ENCODE data around the gene FAM221B. TPM values are rescaled to one million over a fixed set of nuclear protein-coding genes. Genes with fewer than 3 reads are reported as not detected.

The FAM221B gene
- total and polyA plus RNA-seq, 2 experiments from 2014 or later, result 0.47 TPM; not detected in 1

DNA sequence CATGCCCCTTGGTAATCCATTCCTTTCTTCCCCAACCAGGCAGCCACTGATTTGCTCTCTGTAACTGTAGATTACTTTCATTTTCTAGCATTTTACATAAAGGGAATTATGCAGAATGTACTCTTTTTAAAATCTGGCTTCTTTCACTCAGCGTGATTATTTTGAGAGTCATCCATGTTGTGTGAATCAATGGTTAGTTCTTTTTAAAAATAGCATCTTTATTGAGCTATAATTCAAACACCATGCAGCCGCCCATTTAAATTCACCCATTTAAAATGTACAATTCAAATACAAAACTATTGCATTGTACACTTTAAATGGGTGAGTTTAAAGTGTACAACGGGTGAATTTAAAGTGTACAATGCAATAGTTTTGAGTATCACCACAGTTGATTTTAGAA lies 44.0 kb upstream of the FAM221B start (continued):
- TF ChIP-seq, protein P1, sequence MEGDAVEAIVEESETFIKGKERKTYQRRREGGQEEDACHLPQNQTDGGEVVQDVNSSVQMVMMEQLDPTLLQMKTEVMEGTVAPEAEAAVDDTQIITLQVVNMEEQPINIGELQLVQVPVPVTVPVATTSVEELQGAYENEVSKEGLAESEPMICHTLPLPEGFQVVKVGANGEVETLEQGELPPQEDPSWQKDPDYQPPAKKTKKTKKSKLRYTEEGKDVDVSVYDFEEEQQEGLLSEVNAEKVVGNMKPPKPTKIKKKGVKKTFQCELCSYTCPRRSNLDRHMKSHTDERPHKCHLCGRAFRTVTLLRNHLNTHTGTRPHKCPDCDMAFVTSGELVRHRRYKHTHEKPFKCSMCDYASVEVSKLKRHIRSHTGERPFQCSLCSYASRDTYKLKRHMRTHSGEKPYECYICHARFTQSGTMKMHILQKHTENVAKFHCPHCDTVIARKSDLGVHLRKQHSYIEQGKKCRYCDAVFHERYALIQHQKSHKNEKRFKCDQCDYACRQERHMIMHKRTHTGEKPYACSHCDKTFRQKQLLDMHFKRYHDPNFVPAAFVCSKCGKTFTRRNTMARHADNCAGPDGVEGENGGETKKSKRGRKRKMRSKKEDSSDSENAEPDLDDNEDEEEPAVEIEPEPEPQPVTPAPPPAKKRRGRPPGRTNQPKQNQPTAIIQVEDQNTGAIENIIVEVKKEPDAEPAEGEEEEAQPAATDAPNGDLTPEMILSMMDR (conservative IDR thresholded peaks at IDR 0.05; ENCODE audit: low read depth in 2 of 2), result no peak
- TF ChIP-seq CREB1 (CRISPR knock-in tag; IDR thresholded peaks at IDR 0.05; ENCODE audit: low read depth), result no peak
- TF ChIP-seq, protein P2, sequence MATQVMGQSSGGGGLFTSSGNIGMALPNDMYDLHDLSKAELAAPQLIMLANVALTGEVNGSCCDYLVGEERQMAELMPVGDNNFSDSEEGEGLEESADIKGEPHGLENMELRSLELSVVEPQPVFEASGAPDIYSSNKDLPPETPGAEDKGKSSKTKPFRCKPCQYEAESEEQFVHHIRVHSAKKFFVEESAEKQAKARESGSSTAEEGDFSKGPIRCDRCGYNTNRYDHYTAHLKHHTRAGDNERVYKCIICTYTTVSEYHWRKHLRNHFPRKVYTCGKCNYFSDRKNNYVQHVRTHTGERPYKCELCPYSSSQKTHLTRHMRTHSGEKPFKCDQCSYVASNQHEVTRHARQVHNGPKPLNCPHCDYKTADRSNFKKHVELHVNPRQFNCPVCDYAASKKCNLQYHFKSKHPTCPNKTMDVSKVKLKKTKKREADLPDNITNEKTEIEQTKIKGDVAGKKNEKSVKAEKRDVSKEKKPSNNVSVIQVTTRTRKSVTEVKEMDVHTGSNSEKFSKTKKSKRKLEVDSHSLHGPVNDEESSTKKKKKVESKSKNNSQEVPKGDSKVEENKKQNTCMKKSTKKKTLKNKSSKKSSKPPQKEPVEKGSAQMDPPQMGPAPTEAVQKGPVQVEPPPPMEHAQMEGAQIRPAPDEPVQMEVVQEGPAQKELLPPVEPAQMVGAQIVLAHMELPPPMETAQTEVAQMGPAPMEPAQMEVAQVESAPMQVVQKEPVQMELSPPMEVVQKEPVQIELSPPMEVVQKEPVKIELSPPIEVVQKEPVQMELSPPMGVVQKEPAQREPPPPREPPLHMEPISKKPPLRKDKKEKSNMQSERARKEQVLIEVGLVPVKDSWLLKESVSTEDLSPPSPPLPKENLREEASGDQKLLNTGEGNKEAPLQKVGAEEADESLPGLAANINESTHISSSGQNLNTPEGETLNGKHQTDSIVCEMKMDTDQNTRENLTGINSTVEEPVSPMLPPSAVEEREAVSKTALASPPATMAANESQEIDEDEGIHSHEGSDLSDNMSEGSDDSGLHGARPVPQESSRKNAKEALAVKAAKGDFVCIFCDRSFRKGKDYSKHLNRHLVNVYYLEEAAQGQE (IDR thresholded peaks at IDR 0.05; ENCODE audit: unreplicated experiment), result no peak
- TF ChIP-seq, protein P3, sequence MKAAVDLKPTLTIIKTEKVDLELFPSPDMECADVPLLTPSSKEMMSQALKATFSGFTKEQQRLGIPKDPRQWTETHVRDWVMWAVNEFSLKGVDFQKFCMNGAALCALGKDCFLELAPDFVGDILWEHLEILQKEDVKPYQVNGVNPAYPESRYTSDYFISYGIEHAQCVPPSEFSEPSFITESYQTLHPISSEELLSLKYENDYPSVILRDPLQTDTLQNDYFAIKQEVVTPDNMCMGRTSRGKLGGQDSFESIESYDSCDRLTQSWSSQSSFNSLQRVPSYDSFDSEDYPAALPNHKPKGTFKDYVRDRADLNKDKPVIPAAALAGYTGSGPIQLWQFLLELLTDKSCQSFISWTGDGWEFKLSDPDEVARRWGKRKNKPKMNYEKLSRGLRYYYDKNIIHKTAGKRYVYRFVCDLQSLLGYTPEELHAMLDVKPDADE (IDR thresholded peaks at IDR 0.05), result no peak
- TF ChIP-seq EZH2 (IDR thresholded peaks at IDR 0.05; ENCODE audit: low read depth, unreplicated experiment), result no peak
- no peak for TF ChIP-seq JUNB (IDR thresholded peaks at IDR 0.05; ENCODE audit: unreplicated experiment)
- no peak for TF ChIP-seq ZNF114 (CRISPR knock-in tag; IDR thresholded peaks at IDR 0.05)

DNA sequence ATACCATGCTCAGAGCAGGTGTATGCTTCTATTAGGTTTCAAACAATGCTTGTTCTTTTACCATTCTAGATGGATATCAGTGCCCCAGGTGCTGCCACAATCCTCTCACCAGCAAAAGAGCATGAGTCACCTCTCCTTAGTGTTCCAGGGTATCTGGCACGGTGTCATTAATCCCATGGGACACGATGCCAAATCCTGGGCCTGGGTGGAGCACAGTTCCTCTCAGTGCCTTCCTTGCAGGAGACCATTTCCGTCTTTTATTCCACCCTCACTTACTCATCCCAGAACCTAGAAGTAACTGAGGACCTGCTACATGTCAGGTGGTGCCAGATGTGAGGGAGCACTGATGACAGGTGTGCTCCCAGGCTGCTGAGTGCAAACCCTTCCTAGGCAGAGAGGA lies 43.0 kb upstream of the FAM221B start:
- Histone ChIP-seq H2AFZ (no peak overlapping the region), H3K27ac (ENCODE audit: low read depth) (no peak overlapping the region), H3K4me1 (ENCODE audit: insufficient read depth) (peaks cover 7% of the 10 kb centered on the region; the same call in 1 of the 2 replicates), H3K4me3 (no peak overlapping the region), H4K20me1 (replicated peaks; ENCODE audit: insufficient read depth) (no peaks in the 10 kb centered on the region), H3F3A (replicated peaks; ENCODE audit: low read depth) (no peaks in the 10 kb centered on the region), H3K27me3 (ENCODE audit: insufficient read depth) (no peaks in the 10 kb centered on the region), H3K4me2 (no peak overlapping the region), H3K79me2 (replicated peaks; ENCODE audit: insufficient read depth) (no peaks in the 10 kb centered on the region), H3K36me3 (ENCODE audit: insufficient read depth) (no peaks in the 10 kb centered on the region), H3K9me2 (ENCODE audit: insufficient read depth) (peaks cover 5% of the 10 kb centered on the region)
- H3K4me1 Mint-ChIP-seq, result peaks cover 16% of the 10 kb centered on the region
- ATAC-seq (no peak), DNase-seq (ENCODE audit: low spot score) (no peak)
- peaks cover 12% of the 10 kb centered on the region for H3K27me3 Mint-ChIP-seq (ENCODE audit: insufficient read depth, low read depth, poor library complexity)
- H3K27ac Mint-ChIP-seq, result no peak overlapping the region
- no peak overlapping the region for H3K4me3 Mint-ChIP-seq
- peaks cover 11% of the 10 kb centered on the region for H3K9me3 Mint-ChIP-seq
- peaks cover 7% of the 10 kb centered on the region; the same call in 1 of the 3 replicates for H3K36me3 Mint-ChIP-seq (ENCODE audit: low read depth)
- TF ChIP-seq ZNF114 (CRISPR knock-in tag; IDR thresholded peaks at IDR 0.05) (no peak), JUNB (IDR thresholded peaks at IDR 0.05; ENCODE audit: unreplicated experiment) (no peak), CREB1 (CRISPR knock-in tag; IDR thresholded peaks at IDR 0.05; ENCODE audit: low read depth) (no peak), NANOG (IDR thresholded peaks at IDR 0.05; ENCODE audit: borderline replicate concordance) (no peak), POLR2AphosphoS5 (IDR thresholded peaks at IDR 0.05; ENCODE audit: low read depth) (no peak), ZNF331 (CRISPR knock-in tag; IDR thresholded peaks at IDR 0.05; ENCODE audit: low read depth) (no peak)
- TF ChIP-seq, protein P4, sequence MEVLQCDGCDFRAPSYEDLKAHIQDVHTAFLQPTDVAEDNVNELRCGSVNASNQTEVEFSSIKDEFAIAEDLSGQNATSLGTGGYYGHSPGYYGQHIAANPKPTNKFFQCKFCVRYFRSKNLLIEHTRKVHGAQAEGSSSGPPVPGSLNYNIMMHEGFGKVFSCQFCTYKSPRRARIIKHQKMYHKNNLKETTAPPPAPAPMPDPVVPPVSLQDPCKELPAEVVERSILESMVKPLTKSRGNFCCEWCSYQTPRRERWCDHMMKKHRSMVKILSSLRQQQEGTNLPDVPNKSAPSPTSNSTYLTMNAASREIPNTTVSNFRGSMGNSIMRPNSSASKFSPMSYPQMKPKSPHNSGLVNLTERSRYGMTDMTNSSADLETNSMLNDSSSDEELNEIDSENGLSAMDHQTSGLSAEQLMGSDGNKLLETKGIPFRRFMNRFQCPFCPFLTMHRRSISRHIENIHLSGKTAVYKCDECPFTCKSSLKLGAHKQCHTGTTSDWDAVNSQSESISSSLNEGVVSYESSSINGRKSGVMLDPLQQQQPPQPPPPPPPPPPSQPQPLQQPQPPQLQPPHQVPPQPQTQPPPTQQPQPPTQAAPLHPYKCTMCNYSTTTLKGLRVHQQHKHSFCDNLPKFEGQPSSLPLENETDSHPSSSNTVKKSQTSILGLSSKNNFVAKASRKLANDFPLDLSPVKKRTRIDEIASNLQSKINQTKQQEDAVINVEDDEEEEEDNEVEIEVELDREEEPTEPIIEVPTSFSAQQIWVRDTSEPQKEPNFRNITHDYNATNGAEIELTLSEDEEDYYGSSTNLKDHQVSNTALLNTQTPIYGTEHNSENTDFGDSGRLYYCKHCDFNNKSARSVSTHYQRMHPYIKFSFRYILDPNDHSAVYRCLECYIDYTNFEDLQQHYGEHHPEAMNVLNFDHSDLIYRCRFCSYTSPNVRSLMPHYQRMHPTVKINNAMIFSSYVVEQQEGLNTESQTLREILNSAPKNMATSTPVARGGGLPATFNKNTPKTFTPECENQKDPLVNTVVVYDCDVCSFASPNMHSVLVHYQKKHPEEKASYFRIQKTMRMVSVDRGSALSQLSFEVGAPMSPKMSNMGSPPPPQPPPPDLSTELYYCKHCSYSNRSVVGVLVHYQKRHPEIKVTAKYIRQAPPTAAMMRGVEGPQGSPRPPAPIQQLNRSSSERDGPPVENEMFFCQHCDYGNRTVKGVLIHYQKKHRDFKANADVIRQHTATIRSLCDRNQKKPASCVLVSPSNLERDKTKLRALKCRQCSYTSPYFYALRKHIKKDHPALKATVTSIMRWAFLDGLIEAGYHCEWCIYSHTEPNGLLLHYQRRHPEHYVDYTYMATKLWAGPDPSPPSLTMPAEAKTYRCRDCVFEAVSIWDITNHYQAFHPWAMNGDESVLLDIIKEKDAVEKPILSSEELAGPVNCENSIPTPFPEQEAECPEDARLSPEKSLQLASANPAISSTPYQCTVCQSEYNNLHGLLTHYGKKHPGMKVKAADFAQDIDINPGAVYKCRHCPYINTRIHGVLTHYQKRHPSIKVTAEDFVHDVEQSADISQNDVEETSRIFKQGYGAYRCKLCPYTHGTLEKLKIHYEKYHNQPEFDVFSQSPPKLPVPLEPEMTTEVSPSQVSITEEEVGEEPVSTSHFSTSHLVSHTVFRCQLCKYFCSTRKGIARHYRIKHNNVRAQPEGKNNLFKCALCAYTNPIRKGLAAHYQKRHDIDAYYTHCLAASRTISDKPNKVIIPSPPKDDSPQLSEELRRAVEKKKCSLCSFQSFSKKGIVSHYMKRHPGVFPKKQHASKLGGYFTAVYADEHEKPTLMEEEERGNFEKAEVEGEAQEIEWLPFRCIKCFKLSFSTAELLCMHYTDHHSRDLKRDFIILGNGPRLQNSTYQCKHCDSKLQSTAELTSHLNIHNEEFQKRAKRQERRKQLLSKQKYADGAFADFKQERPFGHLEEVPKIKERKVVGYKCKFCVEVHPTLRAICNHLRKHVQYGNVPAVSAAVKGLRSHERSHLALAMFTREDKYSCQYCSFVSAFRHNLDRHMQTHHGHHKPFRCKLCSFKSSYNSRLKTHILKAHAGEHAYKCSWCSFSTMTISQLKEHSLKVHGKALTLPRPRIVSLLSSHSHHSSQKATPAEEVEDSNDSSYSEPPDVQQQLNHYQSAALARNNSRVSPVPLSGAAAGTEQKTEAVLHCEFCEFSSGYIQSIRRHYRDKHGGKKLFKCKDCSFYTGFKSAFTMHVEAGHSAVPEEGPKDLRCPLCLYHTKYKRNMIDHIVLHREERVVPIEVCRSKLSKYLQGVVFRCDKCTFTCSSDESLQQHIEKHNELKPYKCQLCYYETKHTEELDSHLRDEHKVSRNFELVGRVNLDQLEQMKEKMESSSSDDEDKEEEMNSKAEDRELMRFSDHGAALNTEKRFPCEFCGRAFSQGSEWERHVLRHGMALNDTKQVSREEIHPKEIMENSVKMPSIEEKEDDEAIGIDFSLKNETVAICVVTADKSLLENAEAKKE (CRISPR knock-in tag; IDR thresholded peaks at IDR 0.05), result no peak
- TF ChIP-seq, protein P3 (IDR thresholded peaks at IDR 0.05), result no peak

All from GM23338 (cell line).